ENCODE results near the gene IL6R. TPM values are rescaled to one million over a fixed set of nuclear protein-coding genes. Genes with fewer than 3 reads are reported as not detected.

Gene IL6R
- total RNA-seq, 1 experiment from 2014 or later, result 12.2 TPM

- peak overlapping the region; percentile 88 for H3K27ac ChIP-seq (ENCODE audit: low read length)
- POLR2A ChIA-PET, result no interaction called here
- H3K4me3 ChIP-seq (ENCODE audit: low read depth in 2 of 2, low read length in 2 of 2), result peak overlapping the region; percentile 61 to 73
- CTCF ChIA-PET, result no interaction called here
- H3K9me3 ChIP-seq (ENCODE audit: control insufficient read depth, insufficient read depth, low read depth, low read length), result no peaks in the 10 kb centered on the region
- in situ Hi-C loops (cut with HindIII; ENCODE audit: low pct_unique_long_range_greater_than_20kb, low sequenced_read_pairs), result no loop called here
- no peak for DNase-seq (ENCODE audit: low read depth, low spot score)
- no peaks in the 10 kb centered on the region for H3K36me3 ChIP-seq (ENCODE audit: control insufficient read depth, insufficient read depth, low read length)
- peaks cover 46% of the 10 kb centered on the region for H3K4me1 ChIP-seq (ENCODE audit: control insufficient read depth, insufficient read depth, low read length)
- intact Hi-C loops (cut with micrococcal nuclease; ENCODE audit: unreplicated experiment), result no loop called here
- BruUV-seq (replicated peaks), result TSS peak; percentile 70
- ATAC-seq, result no peak
- TF ChIP-seq SIN3A (IDR thresholded peaks at IDR 0.05; ENCODE audit: borderline replicate concordance, insufficient read depth, low read depth, low read length), result no peak
- no peak for TF ChIP-seq REST (IDR thresholded peaks at IDR 0.05; ENCODE audit: insufficient read depth in 1 of 2, low read depth in 2 of 2, low read length in 1 of 2)
- TF ChIP-seq POLR2AphosphoS5 (IDR thresholded peaks at IDR 0.05; ENCODE audit: low read depth, low read length), result no peak
- no peak for TF ChIP-seq CTCF (IDR thresholded peaks at IDR 0.05)
- no peak for TF ChIP-seq TCF7L2 (IDR thresholded peaks at IDR 0.05; ENCODE audit: low read depth, low read length)
- no peaks in the 10 kb centered on the region for H3K27me3 ChIP-seq (ENCODE audit: control insufficient read depth, insufficient read depth, low read length)
Measured at GRCh38 chr1:154406572-154406879, 1.4 kb downstream of the IL6R start.

- DNase-seq (ENCODE audit: low read depth, low spot score), result no peak
- H3K36me3 ChIP-seq (ENCODE audit: control insufficient read depth, insufficient read depth, low read length), result no peaks in the 10 kb centered on the region
- peak overlapping the region; percentile 88 for H3K27ac ChIP-seq (ENCODE audit: low read length)
- in situ Hi-C loops (cut with HindIII; ENCODE audit: low pct_unique_long_range_greater_than_20kb, low sequenced_read_pairs) (no loop called here), intact Hi-C loops (cut with micrococcal nuclease; ENCODE audit: unreplicated experiment) (no loop called here)
- no peak for ATAC-seq
- no peaks in the 10 kb centered on the region for H3K27me3 ChIP-seq (ENCODE audit: control insufficient read depth, insufficient read depth, low read length)
- peak overlapping the region; percentile 61 to 73; a peak in 3 of 4 replicates for H3K4me3 ChIP-seq (ENCODE audit: low read depth in 2 of 2, low read length in 2 of 2)
- no peak for TF ChIP-seq REST (IDR thresholded peaks at IDR 0.05; ENCODE audit: insufficient read depth in 1 of 2, low read depth in 2 of 2, low read length in 1 of 2)
- no peak for TF ChIP-seq TCF7L2 (IDR thresholded peaks at IDR 0.05; ENCODE audit: low read depth, low read length)
- TF ChIP-seq CTCF (IDR thresholded peaks at IDR 0.05), result no peak
- TF ChIP-seq SIN3A (IDR thresholded peaks at IDR 0.05; ENCODE audit: borderline replicate concordance, insufficient read depth, low read depth, low read length), result no peak
- no peak for TF ChIP-seq POLR2AphosphoS5 (IDR thresholded peaks at IDR 0.05; ENCODE audit: low read depth, low read length)
- BruUV-seq (replicated peaks), result no TSS peak
- ChIA-PET CTCF (no interaction called here), POLR2A (no interaction called here)
- H3K9me3 ChIP-seq (ENCODE audit: control insufficient read depth, insufficient read depth, low read depth, low read length), result no peaks in the 10 kb centered on the region
- H3K4me1 ChIP-seq (ENCODE audit: control insufficient read depth, insufficient read depth, low read length), result peaks cover 46% of the 10 kb centered on the region
Measured at GRCh38 chr1:154406886-154407197, 1.7 kb downstream of the IL6R start.

Measured in Panc1 (cell line).